Tibial nerve (tissue), 4 donors: ENCODE measurements around the gene DNAH10. TPM values are rescaled to one million over a fixed set of nuclear protein-coding genes. Genes with fewer than 3 reads are reported as not detected.

Experiments
- DNase-seq, 2 donors: peaks; one replicate each; pipeline ENCODE4 v3.0.0-alpha.2; 2019; ENCODE audit warnings: low spot score in 2 of 2
- H3K27ac ChIP-seq, 4 donors: fragments of 200-600 bp; sonication (generic) in 3 of 4; one replicate each; pipeline ENCODE4 v1.5.1; 2017 to 2019; ENCODE audit warnings: mild to moderate bottlenecking in 1 of 4
- H3K27me3 ChIP-seq, 2 donors: fragments of 200-600 bp; sonication (generic) in 1 of 2; one replicate each; pipeline versions ENCODE4 v1.5.1 to v1.6.0; 2017 to 2019
- H3K36me3 ChIP-seq, 3 donors: fragments of 200-600 bp; sonication (generic); one replicate each; pipeline ENCODE4 v1.5.1; 2018 to 2019
- H3K4me1 ChIP-seq, 4 donors: fragments of 200-600 bp; sonication (generic) in 3 of 4; one replicate each; pipeline ENCODE4 v1.5.1; 2017 to 2019
- H3K4me3 ChIP-seq, 4 donors: fragments of 200-600 bp; sonication (generic) in 3 of 4; one replicate each; pipeline ENCODE4 v1.5.1; 2017 to 2019; ENCODE audit warnings: mild to moderate bottlenecking in 1 of 4, moderate library complexity in 1 of 4
- H3K9me3 ChIP-seq, 4 donors: fragments of 200-600 bp; sonication (generic) in 3 of 4; one replicate each; pipeline ENCODE4 v1.5.1; 2017 to 2019
- CTCF ChIP-seq, 5 experiments: fragments of 200-600 bp in 3 of 5; fragments of 450-650 bp in 2 of 5; sonication (generic) in 3 of 5; IDR thresholded peaks; one replicate each; pipeline ENCODE4 v1.5.1; 2016 to 2019; ENCODE audit warnings: antibody characterized with exemption in 5 of 5, mild to moderate bottlenecking in 3 of 5, moderate library complexity in 2 of 5
- EP300 ChIP-seq, 2 donors: sonication (generic); formaldehyde crosslinking; IDR thresholded peaks; one replicate each; pipeline ENCODE4 v1.6.1; 2017; ENCODE audit warnings: antibody characterized with exemption in 2 of 2, mild to moderate bottlenecking in 1 of 2
- POLR2A ChIP-seq, 2 donors: fragments of 450-650 bp; IDR thresholded peaks; one replicate each; pipeline ENCODE4 v1.6.1; 2017; ENCODE audit warnings: antibody characterized with exemption in 2 of 2, mild to moderate bottlenecking in 2 of 2, moderate library complexity in 2 of 2
- WGBS, 2 donors: methylation state at CpG; one replicate each; pipeline ENCODE4 v1.1.5; 2018; 5-methylcytosine and 5-hydroxymethylcytosine counted together
- total RNA-seq, 4 donors: library from RNA; depleted of rRNA; stranded (reverse); fragments of >200 nt; gene quantifications; one replicate each; pipeline ENCODE4 v1.1.0, GENCODE V29; 2016

The DNAH10 gene
- total RNA-seq, 4 donors from 2014 or later: 3.1 TPM; not detected in 3

DNA sequence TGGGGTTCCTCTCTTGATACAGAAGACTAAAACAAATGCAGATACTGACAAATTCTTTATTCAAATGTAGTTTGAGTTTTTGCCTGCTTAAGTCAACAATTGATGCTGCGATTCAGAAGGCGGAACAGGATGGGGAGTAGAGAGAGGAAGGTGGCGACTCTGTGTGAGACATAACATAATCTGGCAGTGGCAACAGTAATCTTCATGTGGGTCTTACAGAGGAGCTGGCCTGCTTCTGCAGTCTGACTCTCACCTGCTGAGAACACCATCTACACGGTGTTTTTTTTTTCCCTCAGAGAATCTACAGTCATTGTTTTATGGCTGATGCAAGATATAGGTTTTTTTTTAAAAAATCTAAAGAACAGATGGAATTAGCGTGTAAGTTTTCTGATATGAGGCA, 200.4 kb downstream of the DNAH10 start:
- DNase-seq: no peak
- 75 to 79% methylated on average over 5 of the region's 5 CpGs for WGBS, 2 donors
- H3K36me3 ChIP-seq: peaks cover 0 to 5% (median 0%) of the 10 kb centered on the region in 3 donors
- no peak overlapping the region for H3K27ac ChIP-seq
- no peaks in the 10 kb centered on the region for H3K9me3 ChIP-seq
- H3K27me3 ChIP-seq: no peaks in the 10 kb centered on the region
- no peaks in the 10 kb centered on the region for H3K4me1 ChIP-seq
- TF ChIP-seq EP300 (IDR thresholded peaks at IDR 0.05): no peak
- TF ChIP-seq CTCF (IDR thresholded peaks at IDR 0.05): no peak
- no peak for TF ChIP-seq POLR2A (IDR thresholded peaks at IDR 0.05)
- no peak overlapping the region for H3K4me3 ChIP-seq

GRCh38 chr12:123963821-123964220, 201.7 kb downstream of the DNAH10 start:
- Histone ChIP-seq H3K4me3 (no peak overlapping the region), H3K36me3 (no peaks in the 10 kb centered on the region), H3K9me3 (no peaks in the 10 kb centered on the region), H3K27ac (no peak overlapping the region), H3K4me1 (peaks cover 0 to 3% (median 0%) of the 10 kb centered on the region in 4 donors), H3K27me3 (no peaks in the 10 kb centered on the region)
- TF ChIP-seq POLR2A (IDR thresholded peaks at IDR 0.05) (no peak), EP300 (IDR thresholded peaks at IDR 0.05) (no peak), CTCF (IDR thresholded peaks at IDR 0.05) (no peak)
- WGBS, 2 donors: 96 to 97% methylated on average over 4 of the region's 4 CpGs
- DNase-seq: no peak

- H3K4me3 ChIP-seq: no peak overlapping the region
- DNase-seq: no peak
Observed at GRCh38 chr12:123965382-123965781, 203.3 kb downstream of the DNAH10 start.

GRCh38 chr12:123966596-123966995, 204.5 kb downstream of the DNAH10 start:
- H3K27me3 ChIP-seq: no peaks in the 10 kb centered on the region
- H3K27ac ChIP-seq: no peak overlapping the region
- no peaks in the 10 kb centered on the region for H3K36me3 ChIP-seq
- no peak for DNase-seq
- peaks cover 0 to 26% (median 2%) of the 10 kb centered on the region in 4 donors for H3K4me1 ChIP-seq
- TF ChIP-seq POLR2A (IDR thresholded peaks at IDR 0.05): no peak
- TF ChIP-seq EP300 (IDR thresholded peaks at IDR 0.05): no peak
- TF ChIP-seq CTCF (IDR thresholded peaks at IDR 0.05): no peak
- H3K4me3 ChIP-seq: no peak overlapping the region
- 78 to 79% methylated on average over 3 of the region's 3 CpGs for WGBS, 2 donors
- no peaks in the 10 kb centered on the region for H3K9me3 ChIP-seq

More at GRCh38 chr12:123965382-123965781, 203.3 kb downstream of the DNAH10 start:
- Histone ChIP-seq H3K4me1 (peaks cover 0 to 18% (median 0%) of the 10 kb centered on the region in 4 donors), H3K36me3 (no peaks in the 10 kb centered on the region), H3K9me3 (no peaks in the 10 kb centered on the region), H3K27me3 (no peaks in the 10 kb centered on the region), H3K27ac (no peak overlapping the region)
- WGBS, 2 donors: 54 to 59% methylated on average over 5 of the region's 5 CpGs
- no peak for TF ChIP-seq POLR2A (IDR thresholded peaks at IDR 0.05)
- TF ChIP-seq EP300 (IDR thresholded peaks at IDR 0.05): no peak
- TF ChIP-seq CTCF (IDR thresholded peaks at IDR 0.05): no peak

DNA sequence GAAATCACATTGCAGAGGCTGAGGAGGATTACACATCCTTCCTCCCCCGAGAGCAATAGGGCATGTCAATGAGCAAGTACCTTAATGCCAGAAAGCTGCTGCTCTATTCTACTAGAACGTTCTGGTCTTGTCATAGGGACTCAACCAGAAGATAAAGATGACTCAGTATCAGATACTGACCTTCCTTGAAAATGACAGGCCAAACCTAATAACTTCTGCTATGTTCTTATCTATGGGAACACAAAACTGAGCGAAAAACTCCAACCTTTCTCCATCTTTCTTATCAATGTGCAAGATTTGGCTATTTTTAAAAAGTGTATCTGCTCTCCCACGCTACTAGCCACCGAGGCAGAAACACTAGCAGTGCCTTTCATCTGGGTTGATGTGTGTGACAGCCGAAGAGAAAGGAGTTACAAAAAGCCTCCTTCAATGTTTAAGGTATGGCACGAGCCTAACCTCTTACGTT, 205.1 kb downstream of the DNAH10 start:
- Histone ChIP-seq H3K4me1 (peaks cover 0 to 26% (median 2%) of the 10 kb centered on the region in 4 donors), H3K27ac (no peak overlapping the region), H3K9me3 (no peaks in the 10 kb centered on the region), H3K36me3 (no peaks in the 10 kb centered on the region), H3K27me3 (no peaks in the 10 kb centered on the region), H3K4me3 (no peak overlapping the region)
- no peak for DNase-seq
- WGBS, 2 donors: 91% methylated on average over 8 of the region's 8 CpGs
- no peak for TF ChIP-seq EP300 (IDR thresholded peaks at IDR 0.05)
- TF ChIP-seq POLR2A (IDR thresholded peaks at IDR 0.05): no peak
- no peak for TF ChIP-seq CTCF (IDR thresholded peaks at IDR 0.05)
